HEK293T (cell line): Measurements from ENCODE around the gene PIM1.
"Not testable (repeated sequence)": the region's sequence is repeated elsewhere in the genome, so short reads cannot be mapped to it uniquely, and the experiment has no call there.

Experiments
- CTCF ChIA-PET: fragments of 350-600 bp; formaldehyde crosslinking; extraction: SDS; loops from one replicate; lab custom pipeline; 2021; ENCODE audit warnings: antibody characterized with exemption, inconsistent platforms; lab: Yijun Ruan, JAX
- POLR2A ChIA-PET: fragments of 350-600 bp; formaldehyde crosslinking; extraction: SDS; loops from one replicate; lab custom pipeline; 2020; ENCODE audit warnings: antibody characterized with exemption, inconsistent platforms; lab: Yijun Ruan, JAX
- DNase-seq: peaks from one replicate; pipeline ENCODE4 v3.0.0; 2012; ENCODE audit warnings: mixed read lengths; ENCODE audit errors: extremely low spot score
- ARNT ChIP-seq: fragments of 450-650 bp; IDR thresholded peaks from 2 replicates; pipeline ENCODE4 v1.6.1; 2017; ENCODE audit warnings: mild to moderate bottlenecking
- BHLHE40 ChIP-seq: fragments of 450-650 bp; IDR thresholded peaks from 2 replicates; pipeline ENCODE4 v1.6.1; 2016; ENCODE audit warnings: mild to moderate bottlenecking, moderate library complexity, borderline replicate concordance
- CTBP1 ChIP-seq: fragments of 450-650 bp; IDR thresholded peaks from 2 replicates; pipeline ENCODE4 v1.6.1; 2016; ENCODE audit warnings: borderline replicate concordance
- ELF4 ChIP-seq: fragments of 450-650 bp; IDR thresholded peaks from 2 replicates; pipeline ENCODE4 v1.6.1; 2017; ENCODE audit warnings: antibody characterized with exemption
- FOXA1 ChIP-seq: fragments of 450-650 bp; IDR thresholded peaks from 2 replicates; pipeline ENCODE4 v1.6.1; 2016; ENCODE audit warnings: mild to moderate bottlenecking
- FOXK2 ChIP-seq: fragments of 450-650 bp; IDR thresholded peaks from 2 replicates; pipeline ENCODE4 v1.6.1; 2016; ENCODE audit warnings: mild to moderate bottlenecking
- FOXM1 ChIP-seq: fragments of 450-650 bp; IDR thresholded peaks from 2 replicates; pipeline ENCODE4 v1.6.1; 2017; ENCODE audit warnings: mild to moderate bottlenecking, borderline replicate concordance
- HDGF ChIP-seq: fragments of 450-650 bp; IDR thresholded peaks from 2 replicates; pipeline ENCODE4 v1.6.1; 2017; ENCODE audit warnings: antibody characterized with exemption, borderline replicate concordance
- L3MBTL2 ChIP-seq: fragments of 450-650 bp; conservative IDR thresholded peaks from 2 replicates; pipeline ENCODE4 v1.6.1; 2016; ENCODE audit warnings: mild to moderate bottlenecking
- LEF1 ChIP-seq: fragments of 450-650 bp; IDR thresholded peaks from 2 replicates; pipeline ENCODE4 v1.6.1; 2017; ENCODE audit warnings: mild to moderate bottlenecking, borderline replicate concordance
- NFRKB ChIP-seq: fragments of 450-650 bp; IDR thresholded peaks from 2 replicates; pipeline ENCODE4 v1.6.1; 2016; ENCODE audit warnings: mild to moderate bottlenecking, moderate library complexity
- SP1 ChIP-seq: fragments of 450-650 bp; IDR thresholded peaks from 2 replicates; pipeline ENCODE4 v1.6.1; 2017
- SUZ12 ChIP-seq: fragments of 450-650 bp; IDR thresholded peaks from 2 replicates; pipeline ENCODE4 v1.6.1; 2016; ENCODE audit warnings: mild to moderate bottlenecking
- TARDBP ChIP-seq: fragments of 450-650 bp; IDR thresholded peaks from 2 replicates; pipeline ENCODE4 v1.6.1; 2016
- ZNF384 ChIP-seq: fragments of 450-650 bp; IDR thresholded peaks from 2 replicates; pipeline ENCODE4 v1.6.1; 2016
- TF ChIP-seq, protein P1 (sequence below): fragments of 450-650 bp; IDR thresholded peaks from 2 replicates; pipeline ENCODE4 v1.6.1; 2016

Gene PIM1

DNA sequence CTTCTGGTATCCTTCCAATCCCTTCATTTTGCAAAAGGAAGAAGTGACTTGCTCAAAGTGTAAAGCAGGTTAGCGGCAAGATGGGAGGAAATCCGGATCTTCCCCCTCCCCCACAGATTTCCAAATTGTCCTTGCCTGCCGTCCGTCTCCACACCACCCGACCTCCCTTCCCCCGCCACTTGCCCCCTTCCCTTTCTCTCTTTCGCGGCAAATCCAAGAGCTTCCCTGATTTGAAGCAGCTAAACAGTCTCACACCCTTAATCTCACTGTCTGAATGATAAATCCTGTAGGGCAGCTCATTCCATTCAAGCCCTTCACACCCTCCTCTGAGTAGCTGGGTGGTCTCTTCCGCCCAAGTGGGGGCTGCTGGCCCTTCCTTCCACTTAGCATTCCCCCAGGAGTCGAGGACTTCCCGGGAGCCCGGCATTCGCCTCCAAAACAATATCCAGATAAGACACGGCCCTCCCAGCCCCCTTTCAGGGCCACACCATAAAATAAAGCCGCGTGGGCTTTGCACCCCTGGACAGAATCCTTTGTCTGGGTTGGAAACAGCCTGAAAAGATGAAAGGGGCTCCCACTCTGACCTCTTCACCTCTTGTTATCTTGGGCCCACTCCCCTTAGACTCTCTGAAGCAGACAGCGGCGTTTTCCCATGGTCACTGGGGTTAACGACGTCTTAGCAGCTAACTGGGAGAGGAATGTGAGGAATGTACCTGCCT, 44.0 kb upstream of the PIM1 start:
- no peak for DNase-seq
- TF ChIP-seq BHLHE40 (no peak), NFRKB (no peak), FOXM1 (no peak), CTBP1 (no peak), ELF4 (no peak)
- POLR2A ChIA-PET, result interaction anchor here (0.5 to 1.7 kb wide), 10 partner anchors 9 to 67 kb away, joined by 3 to 13 read pairs (median 4); no protein-coding TSS in a partner anchor
- CTCF ChIA-PET, result interaction anchor here (0.5 to 1.4 kb wide), 7 partner anchors 11 to 1664 kb away, joined by 3 to 4 read pairs (median 3); no protein-coding TSS in a partner anchor

DNA sequence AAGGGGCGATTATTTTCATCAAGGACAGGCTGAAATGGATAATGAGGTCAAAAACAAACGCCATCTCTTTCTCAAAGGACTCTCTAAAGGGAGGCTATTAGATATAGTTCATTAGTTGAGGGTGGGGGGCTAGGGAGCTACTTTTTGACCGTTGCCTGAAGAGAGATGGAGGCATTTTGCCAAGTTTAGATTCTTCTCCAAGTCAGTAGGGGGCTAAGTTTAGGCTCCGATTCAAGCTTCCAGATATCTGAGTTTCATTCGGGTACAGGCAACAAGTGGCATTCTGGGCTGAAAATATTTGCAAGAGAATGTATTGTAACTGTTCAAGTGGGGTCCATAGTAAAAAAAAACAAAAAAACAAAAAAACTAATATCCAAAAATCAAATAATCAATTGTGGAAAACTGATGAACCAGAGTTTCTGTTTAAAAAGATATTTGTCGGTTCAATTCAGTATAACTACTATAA, 43.4 kb upstream of the PIM1 start:
- ChIA-PET POLR2A (interaction anchor here (0.5 to 1.7 kb wide), 9 partner anchors 8 to 68 kb away, joined by 3 to 13 read pairs (median 4); no protein-coding TSS in a partner anchor), CTCF (interaction anchor here (0.5 to 1.4 kb wide), 7 partner anchors 10 to 1663 kb away, joined by 3 to 4 read pairs (median 3); no protein-coding TSS in a partner anchor)
- TF ChIP-seq FOXM1, result no peak
- TF ChIP-seq ELF4, result no peak
- no peak for TF ChIP-seq NFRKB
- no peak for TF ChIP-seq FOXA1
- TF ChIP-seq TARDBP, result no peak
- no peak for TF ChIP-seq LEF1
- DNase-seq, result no peak

DNA sequence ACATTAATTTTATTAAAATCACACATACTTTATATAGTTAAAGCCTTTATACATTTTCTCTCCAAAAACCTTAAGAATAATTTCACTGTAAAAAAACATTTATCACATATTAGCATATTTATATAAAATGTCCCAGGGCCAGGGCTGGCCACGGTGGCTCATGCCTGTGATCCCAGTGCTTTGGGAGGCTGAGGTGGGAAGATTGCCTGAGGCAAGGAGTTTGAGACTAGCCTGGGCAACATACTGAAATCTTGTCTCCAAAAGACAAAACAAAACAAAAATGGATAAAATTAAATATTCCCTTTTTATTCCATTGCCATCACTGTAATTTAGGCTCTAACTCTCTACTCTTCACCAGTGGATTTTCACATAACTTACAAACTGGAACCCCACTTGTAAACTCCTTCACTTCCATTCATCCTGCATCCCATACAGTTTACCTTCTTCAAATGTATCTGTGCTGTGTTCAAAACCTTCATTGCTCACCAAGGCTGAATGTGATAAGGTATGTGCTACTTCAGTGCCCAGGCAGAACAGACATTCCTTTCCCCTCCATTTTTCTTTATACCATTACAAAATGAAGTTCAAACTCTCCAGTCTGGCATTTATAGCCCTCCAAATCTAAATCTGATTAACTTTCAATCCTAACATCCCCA, 42.9 kb upstream of the PIM1 start:
- DNase-seq, result no peak
- no peak for TF ChIP-seq ELF4
- no peak for TF ChIP-seq NFRKB
- TF ChIP-seq BHLHE40, result no peak
- no peak for TF ChIP-seq CTBP1
- TF ChIP-seq TARDBP, result no peak
- no peak for TF ChIP-seq FOXK2
- TF ChIP-seq ZNF384, result no peak
- no peak for TF ChIP-seq L3MBTL2
- TF ChIP-seq FOXM1, result no peak
- TF ChIP-seq HDGF, result no peak
- no peak for TF ChIP-seq SUZ12
- ChIA-PET CTCF (interaction anchor here (0.8 to 1.3 kb wide), 3 partner anchors 8 to 55 kb away, joined by 3 to 6 read pairs (median 4); no protein-coding TSS in a partner anchor), POLR2A (interaction anchor here (1.0 to 2.2 kb wide), 7 partner anchors 8 to 68 kb away, joined by 3 to 13 read pairs (median 4); no protein-coding TSS in a partner anchor)

DNA sequence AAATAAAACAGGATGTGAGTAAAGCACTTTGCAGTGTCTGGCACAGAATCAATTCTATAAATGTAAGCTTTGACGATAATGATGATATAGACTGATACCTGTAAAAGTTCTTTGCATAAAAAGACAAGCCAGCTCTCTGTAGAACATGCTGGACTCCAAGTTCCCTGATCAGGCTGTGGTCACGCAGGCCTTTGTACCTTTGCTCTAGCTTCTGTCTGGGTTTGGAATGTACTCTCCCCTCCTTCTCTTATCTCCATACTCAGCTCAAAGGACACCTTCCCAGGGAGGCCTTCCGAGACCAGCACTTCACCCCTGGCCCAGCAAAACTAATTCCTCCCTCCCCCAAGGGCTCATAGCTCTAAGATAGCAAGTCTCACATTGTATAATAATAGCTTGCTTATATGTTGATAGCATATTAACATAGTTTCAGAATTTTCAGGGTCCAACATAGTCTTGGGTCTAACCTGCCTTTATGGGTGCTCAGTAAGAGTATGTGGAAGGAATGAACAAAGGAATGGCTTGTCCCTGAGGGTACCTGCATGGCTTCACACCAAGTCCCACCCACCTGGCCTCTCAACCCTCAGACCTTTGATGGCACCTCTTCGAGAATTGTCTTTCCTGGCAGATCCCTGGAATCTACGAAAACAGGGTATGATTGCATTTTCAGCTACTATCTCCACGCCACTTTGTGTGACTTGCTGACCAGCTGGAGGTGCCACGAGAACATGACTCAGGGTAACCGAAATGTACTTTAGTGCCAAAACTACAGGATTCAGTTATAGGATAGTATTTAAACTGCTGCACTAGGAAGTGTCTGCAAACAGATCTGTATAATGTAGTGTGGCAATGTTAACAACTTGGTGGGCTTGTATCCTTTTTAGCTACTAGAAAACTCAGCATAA, 41.7 kb upstream of the PIM1 start:
- POLR2A ChIA-PET, result interaction anchor here (0.9 to 2.2 kb wide), 7 partner anchors 9 to 73 kb away, joined by 3 to 12 read pairs (median 3); partner anchors contain the start of gene PIM1
- TF ChIP-seq BHLHE40, result no peak
- no peak for TF ChIP-seq LEF1
- no peak for TF ChIP-seq HDGF
- no peak for TF ChIP-seq FOXM1
- no peak for TF ChIP-seq FOXK2
- TF ChIP-seq TARDBP, result no peak
- no peak for TF ChIP-seq L3MBTL2
- TF ChIP-seq FOXA1, result no peak
- no peak for TF ChIP-seq ZNF384
- no peak for TF ChIP-seq SUZ12
- TF ChIP-seq CTBP1, result no peak
- TF ChIP-seq ELF4, result no peak
- CTCF ChIA-PET, result interaction anchor here (0.9 to 1.6 kb wide), 3 partner anchors 9 to 110 kb away, joined by 4 to 7 read pairs (median 6); no protein-coding TSS in a partner anchor
- DNase-seq, result no peak

DNA sequence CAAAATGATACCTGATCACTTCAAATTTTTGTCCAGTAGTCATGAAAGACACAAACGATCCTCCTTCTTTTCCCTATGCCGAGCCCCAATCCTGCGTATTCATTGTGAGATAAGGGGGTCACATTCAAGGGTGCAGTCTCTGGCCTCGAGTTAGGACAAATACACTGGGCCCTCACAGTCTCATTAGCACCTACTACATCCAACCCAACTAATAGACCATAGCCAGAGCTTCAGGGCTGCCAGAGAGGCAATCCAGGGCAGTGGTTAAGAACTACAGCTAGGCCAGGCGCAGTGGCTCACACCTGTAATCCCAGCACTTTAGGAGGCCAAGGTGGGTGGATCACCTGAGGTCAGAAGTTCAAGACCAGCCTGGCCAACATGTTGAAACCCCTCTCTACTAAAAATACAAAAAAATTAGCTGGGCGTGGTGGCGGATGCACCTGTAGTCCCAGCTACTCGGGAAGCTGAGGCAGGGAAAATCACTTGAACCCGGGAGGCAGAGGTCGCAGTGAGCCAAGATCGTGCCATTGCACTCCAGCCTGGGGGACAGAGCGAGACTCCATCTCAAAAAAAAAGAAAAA, 41.0 kb upstream of the PIM1 start:
- POLR2A ChIA-PET, result interaction anchor here (1.2 to 2.2 kb wide), 6 partner anchors 8 to 73 kb away, joined by 3 to 12 read pairs (median 6); partner anchors contain the start of gene PIM1
- CTCF ChIA-PET, result interaction anchor here (0.6 to 1.6 kb wide), 3 partner anchors 10 to 218 kb away, joined by 3 to 6 read pairs (median 4); no protein-coding TSS in a partner anchor
- not testable (repeated sequence) for DNase-seq

DNA sequence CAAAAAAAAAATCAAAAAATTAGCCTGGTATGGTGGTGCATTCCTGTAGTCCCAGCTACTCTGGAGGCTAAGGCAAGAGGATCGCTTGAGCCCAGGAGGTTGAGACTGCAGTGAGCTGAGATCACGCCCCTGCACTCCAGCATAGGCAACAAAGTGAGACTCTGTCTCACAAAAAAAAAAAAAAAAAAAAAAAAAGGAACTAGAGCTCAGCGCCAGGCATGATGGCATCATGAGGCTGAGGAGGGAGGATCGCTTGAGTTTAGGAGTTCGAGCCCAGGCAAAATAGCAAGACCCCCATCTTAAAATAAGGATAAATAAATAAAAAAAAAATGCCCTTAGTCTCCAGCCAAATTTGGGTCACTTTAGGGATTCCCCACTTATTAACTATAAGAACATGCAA, 40.4 kb upstream of the PIM1 start:
- DNase-seq, result no peak
- ChIA-PET CTCF (interaction anchor here (0.6 kb wide), 1 partner anchor 219 kb away, joined by 3 read pairs; no protein-coding TSS in a partner anchor), POLR2A (interaction anchor here (1.2 to 2.2 kb wide), 4 partner anchors 27 to 74 kb away, joined by 3 to 8 read pairs (median 6); partner anchors contain the start of gene PIM1)
- no peak for TF ChIP-seq SP1
- TF ChIP-seq FOXM1, result no peak
- TF ChIP-seq SUZ12, result no peak
- no peak for TF ChIP-seq ZNF384
- TF ChIP-seq ARNT, result no peak
- TF ChIP-seq TARDBP, result no peak
- no peak for TF ChIP-seq ELF4
- no peak for TF ChIP-seq NFRKB
- TF ChIP-seq LEF1, result no peak
- no peak for TF ChIP-seq FOXK2
- no peak for TF ChIP-seq BHLHE40
- TF ChIP-seq, protein P1, sequence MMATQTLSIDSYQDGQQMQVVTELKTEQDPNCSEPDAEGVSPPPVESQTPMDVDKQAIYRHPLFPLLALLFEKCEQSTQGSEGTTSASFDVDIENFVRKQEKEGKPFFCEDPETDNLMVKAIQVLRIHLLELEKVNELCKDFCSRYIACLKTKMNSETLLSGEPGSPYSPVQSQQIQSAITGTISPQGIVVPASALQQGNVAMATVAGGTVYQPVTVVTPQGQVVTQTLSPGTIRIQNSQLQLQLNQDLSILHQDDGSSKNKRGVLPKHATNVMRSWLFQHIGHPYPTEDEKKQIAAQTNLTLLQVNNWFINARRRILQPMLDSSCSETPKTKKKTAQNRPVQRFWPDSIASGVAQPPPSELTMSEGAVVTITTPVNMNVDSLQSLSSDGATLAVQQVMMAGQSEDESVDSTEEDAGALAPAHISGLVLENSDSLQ, result no peak
- TF ChIP-seq L3MBTL2, result no peak
- no peak for TF ChIP-seq HDGF
- TF ChIP-seq CTBP1, result no peak
- TF ChIP-seq FOXA1, result no peak
